Right cardiac atrium (tissue), 5 donors: ENCODE measurements around the gene UQCRHL. TPM values are rescaled to one million over a fixed set of nuclear protein-coding genes. Genes with fewer than 3 reads are reported as not detected.

Experiments used
- polyA plus RNA-seq: library from polyadenylated mRNA; stranded (reverse); fragments of 200-250 nt; gene quantifications from one replicate; pipeline ENCODE4 v1.2.3, GENCODE V29; 2013
- total RNA-seq, 4 donors: library from RNA; stranded (reverse); fragmentation: NEBNext Ultra II Directional; extraction: Animal tissue kit (Norgen Biotek cat#: 25700); gene quantifications; one replicate each; pipeline ENCODE4 v1.2.1, GENCODE V29; 2021
- donor health status: healthy with polysubstance abuse.
- donor health status: DM: no; HTN: yes; CAD: no.
- donor health status: DM: no; HTN: no; CAD: no.
- donor health status: DM: no; HTN: yes; CAD: no; lungs with severe emphysema.
- donor health status: DM: yes; HTN: yes; CAD: no.

The UQCRHL gene
- total and polyA plus RNA-seq, 5 donors, result 3.3 to 11.7 (median 3.6) TPM

Other genes starting within 250 kb of the UQCRHL start
- gene AGMAT, start 222.6 kb downstream of the UQCRHL start, total RNA-seq, result under 1 TPM in 2 of 4 donors, not detected in 2; 0.12 to 0.40 TPM
- 0.07 TPM for gene AGMAT, start 222.6 kb downstream of the UQCRHL start, polyA plus RNA-seq
- 10 to 100 TPM; 23.1 to 27.0 (median 25.4) TPM for gene DDI2, start 190.2 kb downstream of the UQCRHL start, total RNA-seq
- gene DDI2, start 190.2 kb downstream of the UQCRHL start, polyA plus RNA-seq, result 9.8 TPM
- gene PLEKHM2, start 123.3 kb downstream of the UQCRHL start, total RNA-seq, result 10 to 100 TPM; 72.1 to 85.1 (median 76.1) TPM
- gene PLEKHM2, start 123.3 kb downstream of the UQCRHL start, polyA plus RNA-seq, result 71.8 TPM
- gene SLC25A34, start 71.4 kb downstream of the UQCRHL start, total RNA-seq, result 1 to 10 TPM; 3.0 to 4.4 (median 3.3) TPM
- 8.1 TPM for gene SLC25A34, start 71.4 kb downstream of the UQCRHL start, polyA plus RNA-seq
- not detected for gene TMEM82, start 65.2 kb downstream of the UQCRHL start, total RNA-seq
- gene TMEM82, start 65.2 kb downstream of the UQCRHL start, polyA plus RNA-seq, result not detected
- gene FBLIM1, start 48.9 kb downstream of the UQCRHL start, total RNA-seq, result 100 to 1,000 TPM in 1 of 4 donors, 10 to 100 TPM in 3; 83.6 to 112 (median 94.6) TPM
- 95.0 TPM for gene FBLIM1, start 48.9 kb downstream of the UQCRHL start, polyA plus RNA-seq
- 10 to 100 TPM; 25.9 to 34.2 (median 31.9) TPM for gene SPEN, start 40.1 kb upstream of the UQCRHL start, total RNA-seq
- 15.2 TPM for gene SPEN, start 40.1 kb upstream of the UQCRHL start, polyA plus RNA-seq
- gene ZBTB17, start 168.5 kb upstream of the UQCRHL start, total RNA-seq, result 10 to 100 TPM; 22.8 to 27.0 (median 24.0) TPM
- 22.1 TPM for gene ZBTB17, start 168.5 kb upstream of the UQCRHL start, polyA plus RNA-seq
- gene SRARP, start 196.6 kb upstream of the UQCRHL start, total RNA-seq, result under 1 TPM in 3 of 4 donors, not detected in 1; 0.09 to 0.37 (median 0.14) TPM
- 0.77 TPM for gene SRARP, start 196.6 kb upstream of the UQCRHL start, polyA plus RNA-seq
- 1,000 to 10,000 TPM; 2,213 to 3,018 (median 2,419) TPM for gene HSPB7, start 210.4 kb upstream of the UQCRHL start, total RNA-seq
- 3,985 TPM for gene HSPB7, start 210.4 kb upstream of the UQCRHL start, polyA plus RNA-seq
- gene CLCNKA, start 214.4 kb upstream of the UQCRHL start, total RNA-seq, result under 1 TPM; 0.31 to 0.93 (median 0.64) TPM
- 0.52 TPM for gene CLCNKA, start 214.4 kb upstream of the UQCRHL start, polyA plus RNA-seq
- 1 to 10 TPM; 1.9 to 4.7 (median 4.1) TPM for gene CLCNKB, start 236.1 kb upstream of the UQCRHL start, total RNA-seq
- 3.4 TPM for gene CLCNKB, start 236.1 kb upstream of the UQCRHL start, polyA plus RNA-seq